Spleen (tissue), 11 donors: ENCODE measurements around the gene SHOC2. TPM values are rescaled to one million over a fixed set of nuclear protein-coding genes. Genes with fewer than 3 reads are reported as not detected.

ENCODE experiments used
- DNase-seq: peaks from one replicate; pipeline ENCODE4 v3.0.0-alpha.2; 2020
- H3K27ac ChIP-seq, 8 donors: fragments of 200-600 bp; sonication (generic) in 7 of 8; 1 replicate in 4 of 8; 2 replicates in 4 of 8; pipeline versions ENCODE4 v1.5.0 to v1.8.0; 2016 to 2021; ENCODE audit warnings: inconsistent platforms in 4 of 8, mild to moderate bottlenecking in 4 of 8, moderate library complexity in 1 of 8
- H3K27me3 ChIP-seq, 7 donors: fragments of 200-600 bp; sonication (generic) in 6 of 7; replicated peaks in 1 of 7; 1 replicate in 4 of 7; 2 replicates in 3 of 7; pipeline versions ENCODE4 v1.5.0 to v1.8.0; 2016 to 2021; ENCODE audit warnings: inconsistent platforms in 3 of 7, mild to moderate bottlenecking in 1 of 7
- H3K36me3 ChIP-seq, 6 donors: fragments of 200-600 bp; sonication (generic) in 5 of 6; 1 replicate in 4 of 6; 2 replicates in 2 of 6; pipeline versions ENCODE4 v1.5.0 to v1.8.0; 2016 to 2021; ENCODE audit warnings: inconsistent platforms in 2 of 6
- H3K4me1 ChIP-seq, 6 donors: fragments of 200-600 bp; sonication (generic) in 5 of 6; 1 replicate in 3 of 6; 2 replicates in 3 of 6; pipeline versions ENCODE4 v1.5.0 to v1.8.0; 2016 to 2021; ENCODE audit warnings: inconsistent platforms in 3 of 6
- H3K4me3 ChIP-seq, 8 donors: fragments of 200-600 bp; sonication (generic) in 7 of 8; 1 replicate in 4 of 8; 2 replicates in 4 of 8; pipeline versions ENCODE4 v1.5.0 to v1.8.0; 2016 to 2021; ENCODE audit warnings: inconsistent platforms in 4 of 8, mild to moderate bottlenecking in 4 of 8, moderate library complexity in 2 of 8
- H3K9me3 ChIP-seq, 8 donors: fragments of 200-600 bp; sonication (generic) in 7 of 8; 1 replicate in 4 of 8; 2 replicates in 4 of 8; pipeline versions ENCODE4 v1.5.0 to v1.8.0; 2016 to 2021; ENCODE audit warnings: inconsistent platforms in 4 of 8
- POLR2A ChIP-seq, 3 donors: fragments of 450-650 bp; IDR thresholded peaks; one replicate each; pipeline ENCODE4 v1.5.1; 2017; ENCODE audit warnings: antibody characterized with exemption in 3 of 3, mild to moderate bottlenecking in 1 of 3
- POLR2AphosphoS5 ChIP-seq, 3 donors: sonication (generic); formaldehyde crosslinking; IDR thresholded peaks; one replicate each; pipeline ENCODE4 v1.5.1; 2017; ENCODE audit warnings: antibody characterized with exemption in 3 of 3
- WGBS, 5 donors: extraction: QIAGEN DNeasy Blood & Tissue Kit in 3 of 5; methylation state at CpG; one replicate each; pipeline versions ENCODE4 v1.1.5 to v1.1.7; 2013 to 2018; 5-methylcytosine and 5-hydroxymethylcytosine counted together
- intact Hi-C: fragments of 100-400 bp; cut with DNase I; formaldehyde crosslinking; loops from one replicate; pipeline ENCODE4 v1.15.0; 2023; ENCODE audit warnings: low total_unique reads
- polyA plus RNA-seq, 3 donors: library from polyadenylated mRNA; stranded (reverse); fragments of 200-250 nt; gene quantifications; one replicate each; pipeline ENCODE4 v1.2.1, GENCODE V29; 2013
- total RNA-seq, 7 donors: library from RNA; depleted of rRNA in 3 of 7; stranded (reverse); fragments of >200 nt in 3 of 7; fragmentation: NEBNext Ultra II Directional in 4 of 7; extraction: Animal tissue kit (Norgen Biotek cat#: 25700) in 4 of 7; gene quantifications; one replicate each; pipeline versions ENCODE4 v1.1.0 to v1.2.1, GENCODE V29; 2016 to 2021
- TF ChIP-seq, protein P1 (sequence below), 11 experiments: fragments of 200-600 bp in 7 of 11; fragments of 450-650 bp in 4 of 11; sonication (generic) in 4 of 11; IDR thresholded peaks in 8 of 11; conservative IDR thresholded peaks in 3 of 11; 1 replicate in 7 of 11; 2 replicates in 4 of 11; pipeline versions ENCODE4 v1.4.0 to v1.8.0; 2016 to 2021; ENCODE audit warnings: antibody characterized with exemption in 11 of 11, inconsistent platforms in 4 of 11, mild to moderate bottlenecking in 1 of 11
- donor health status: healthy with polysubstance abuse.
- donor health status: DM: no; HTN: no; CAD: no; lungs with moderate emphysema.
- donor health status: DM: no; HTN: no; CAD: no.
- donor health status: Bipolar disorder and iron deficiency.
- donor health status: healthy.
- donor health status: DM: no; HTN: no; CAD: no.
- donor health status: DM: yes; HTN: yes; CAD: no.

SHOC2 gene
- total and polyA plus RNA-seq, 10 donors = 17.6 to 80.4 (median 64.6) TPM

DNA sequence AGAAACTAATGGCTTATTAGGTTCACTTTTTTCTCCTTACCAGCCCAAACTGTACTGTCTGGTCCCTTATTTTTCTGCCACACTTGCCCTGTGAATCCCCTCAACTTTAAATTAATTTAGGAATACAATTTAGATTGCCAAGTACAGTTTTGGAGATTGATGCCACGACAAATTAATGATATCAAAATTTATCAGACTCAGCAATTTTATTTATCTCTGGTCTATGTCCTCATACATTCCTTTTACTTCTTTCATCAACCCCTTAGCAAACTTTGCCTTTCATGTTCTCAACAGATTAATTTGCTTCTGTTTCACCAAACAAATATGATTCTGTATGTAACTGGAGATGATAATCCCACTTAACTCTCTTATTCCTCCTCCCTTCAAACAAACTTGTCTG is 38.2 kb downstream of the SHOC2 start:
- H3K27me3 ChIP-seq = no peaks in the 10 kb centered on the region
- TF ChIP-seq POLR2AphosphoS5 (IDR thresholded peaks at IDR 0.05) (no peak), POLR2A (IDR thresholded peaks at IDR 0.05) (no peak)
- TF ChIP-seq, protein P1, sequence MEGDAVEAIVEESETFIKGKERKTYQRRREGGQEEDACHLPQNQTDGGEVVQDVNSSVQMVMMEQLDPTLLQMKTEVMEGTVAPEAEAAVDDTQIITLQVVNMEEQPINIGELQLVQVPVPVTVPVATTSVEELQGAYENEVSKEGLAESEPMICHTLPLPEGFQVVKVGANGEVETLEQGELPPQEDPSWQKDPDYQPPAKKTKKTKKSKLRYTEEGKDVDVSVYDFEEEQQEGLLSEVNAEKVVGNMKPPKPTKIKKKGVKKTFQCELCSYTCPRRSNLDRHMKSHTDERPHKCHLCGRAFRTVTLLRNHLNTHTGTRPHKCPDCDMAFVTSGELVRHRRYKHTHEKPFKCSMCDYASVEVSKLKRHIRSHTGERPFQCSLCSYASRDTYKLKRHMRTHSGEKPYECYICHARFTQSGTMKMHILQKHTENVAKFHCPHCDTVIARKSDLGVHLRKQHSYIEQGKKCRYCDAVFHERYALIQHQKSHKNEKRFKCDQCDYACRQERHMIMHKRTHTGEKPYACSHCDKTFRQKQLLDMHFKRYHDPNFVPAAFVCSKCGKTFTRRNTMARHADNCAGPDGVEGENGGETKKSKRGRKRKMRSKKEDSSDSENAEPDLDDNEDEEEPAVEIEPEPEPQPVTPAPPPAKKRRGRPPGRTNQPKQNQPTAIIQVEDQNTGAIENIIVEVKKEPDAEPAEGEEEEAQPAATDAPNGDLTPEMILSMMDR (IDR thresholded peaks at IDR 0.05 in 8 of 11, conservative IDR thresholded peaks at IDR 0.05 in 3 of 11) = no peak
- 79 to 98% (median 87%) methylated on average over 1 of the region's 1 CpG for WGBS, 5 donors
- no peak overlapping the region for H3K27ac ChIP-seq
- peaks cover 0 to 85% (median 19%) of the 10 kb centered on the region in 6 donors for H3K4me1 ChIP-seq
- no peaks in the 10 kb centered on the region for H3K9me3 ChIP-seq
- no peak for DNase-seq
- no peak overlapping the region for H3K4me3 ChIP-seq
- H3K36me3 ChIP-seq = peaks cover 0 to 6% (median under 1%) of the 10 kb centered on the region in 6 donors
- intact Hi-C loops = no loop called here

DNA sequence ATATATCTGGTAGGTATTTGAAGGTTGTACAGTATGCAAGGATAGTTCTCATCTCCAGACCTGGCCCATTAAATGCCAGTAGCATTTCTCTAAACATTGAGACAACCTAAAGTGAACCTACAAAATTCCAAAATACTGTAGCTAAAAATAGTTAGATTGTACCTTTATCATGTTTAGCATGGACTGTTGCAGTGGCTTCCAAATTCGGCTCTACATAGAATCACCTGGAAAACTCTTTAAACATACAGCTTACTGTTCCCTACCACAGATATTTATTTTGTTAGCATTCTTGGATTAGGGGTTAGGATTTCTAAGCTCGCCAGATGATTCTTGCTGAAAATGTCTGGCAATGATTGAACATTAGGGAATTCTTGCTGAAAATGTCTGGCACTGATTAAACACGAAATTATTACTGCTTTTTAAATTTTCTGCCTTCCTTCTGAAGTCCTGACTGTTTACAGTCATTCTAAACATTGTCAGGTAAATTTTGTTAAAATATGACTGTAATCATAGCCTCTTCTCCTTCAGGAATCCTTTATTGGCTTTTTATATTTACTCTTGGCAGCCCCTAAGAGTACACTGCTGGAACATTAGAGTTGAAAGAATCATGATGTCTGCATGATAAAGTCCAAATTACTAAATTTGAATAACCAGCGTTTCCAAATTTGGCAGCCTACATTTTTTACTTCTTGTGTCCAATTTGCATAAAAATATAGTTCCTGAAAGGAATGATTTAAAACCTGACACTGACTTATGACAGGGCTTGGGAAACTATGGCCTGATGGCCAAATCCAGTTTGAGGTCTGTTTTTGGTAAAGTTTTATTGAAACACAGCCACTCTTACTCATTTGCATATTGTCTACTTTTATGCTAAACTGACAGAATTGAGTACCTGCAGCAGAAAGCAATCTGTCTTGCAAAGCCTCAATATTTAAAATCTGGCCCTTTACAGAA is 40.3 kb downstream of the SHOC2 start:
- no peak overlapping the region for H3K27ac ChIP-seq
- H3K9me3 ChIP-seq = no peaks in the 10 kb centered on the region
- DNase-seq = no peak
- H3K36me3 ChIP-seq = peaks cover 0 to 7% (median 0%) of the 10 kb centered on the region in 6 donors
- 81 to 94% (median 84%) methylated on average over 4 of the region's 4 CpGs for WGBS, 5 donors
- H3K4me3 ChIP-seq = no peak overlapping the region
- TF ChIP-seq POLR2A (IDR thresholded peaks at IDR 0.05) (no peak), POLR2AphosphoS5 (IDR thresholded peaks at IDR 0.05) (no peak)
- TF ChIP-seq, protein P1 (IDR thresholded peaks at IDR 0.05 in 8 of 11, conservative IDR thresholded peaks at IDR 0.05 in 3 of 11) = no peak
- peaks cover 0 to 86% (median 21%) of the 10 kb centered on the region in 6 donors for H3K4me1 ChIP-seq
- H3K27me3 ChIP-seq = no peaks in the 10 kb centered on the region
- intact Hi-C loops = no loop called here

- H3K4me1 ChIP-seq = peaks cover 0 to 89% (median 23%) of the 10 kb centered on the region in 6 donors
- no peak overlapping the region for H3K4me3 ChIP-seq
- no peaks in the 10 kb centered on the region for H3K27me3 ChIP-seq
- 24 to 100% (median 95%) methylated on average over 1 of the region's 1 CpG for WGBS, 5 donors
- DNase-seq = no peak
- H3K9me3 ChIP-seq = no peaks in the 10 kb centered on the region
- TF ChIP-seq, protein P1 (IDR thresholded peaks at IDR 0.05 in 8 of 11, conservative IDR thresholded peaks at IDR 0.05 in 3 of 11) = no peak
- TF ChIP-seq POLR2AphosphoS5 (IDR thresholded peaks at IDR 0.05) (no peak), POLR2A (IDR thresholded peaks at IDR 0.05) (no peak)
- intact Hi-C loops = no loop called here
- H3K27ac ChIP-seq = no peak overlapping the region
- peaks cover 0 to 11% (median 0%) of the 10 kb centered on the region in 6 donors for H3K36me3 ChIP-seq
These were observed 40.9 kb downstream of the SHOC2 start for GRCh38 chr10:110960333-110960712.

DNA sequence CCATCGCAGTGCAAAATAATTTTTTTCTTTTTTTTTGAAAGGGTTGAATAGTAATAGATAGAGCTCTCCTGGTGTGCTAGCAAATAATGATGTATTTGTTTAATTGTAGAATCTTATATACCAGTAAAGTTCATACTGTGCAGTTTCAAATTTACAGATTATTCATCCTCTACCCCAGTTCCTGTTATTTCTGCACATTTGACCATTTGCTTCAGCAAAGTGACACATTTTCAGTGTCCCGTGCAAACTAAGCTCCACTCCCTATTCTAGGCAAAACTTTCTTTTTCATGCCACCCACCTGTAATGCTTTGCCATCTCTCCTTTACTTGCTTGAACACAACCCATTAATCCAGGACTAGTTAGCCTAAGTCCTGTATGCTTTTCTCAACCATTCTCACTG is 43.0 kb downstream of the SHOC2 start:
- no peaks in the 10 kb centered on the region for H3K9me3 ChIP-seq
- H3K4me3 ChIP-seq = no peak overlapping the region
- no peak overlapping the region for H3K27ac ChIP-seq
- no peaks in the 10 kb centered on the region for H3K27me3 ChIP-seq
- H3K4me1 ChIP-seq = peaks cover 5 to 93% (median 38%) of the 10 kb centered on the region in 6 donors
- intact Hi-C loops = no loop called here
- TF ChIP-seq POLR2A (IDR thresholded peaks at IDR 0.05) (no peak), POLR2AphosphoS5 (IDR thresholded peaks at IDR 0.05) (no peak)
- TF ChIP-seq, protein P1 (IDR thresholded peaks at IDR 0.05 in 8 of 11, conservative IDR thresholded peaks at IDR 0.05 in 3 of 11) = no peak
- H3K36me3 ChIP-seq = peaks cover 0 to 16% (median 3%) of the 10 kb centered on the region in 6 donors
- 69 to 86% (median 82%) methylated on average over 2 of the region's 2 CpGs for WGBS, 5 donors
- DNase-seq = no peak
